Effector memory CD4-positive, alpha-beta T cell (primary cell): ENCODE data around the gene OVOL1.
"Not testable (repeated sequence)": the region's sequence is repeated elsewhere in the genome, so short reads cannot be mapped to it uniquely, and the experiment has no call there.

ENCODE experiments used
- DNase-seq, 3 donors: peaks; one replicate each; pipeline ENCODE4 v3.0.0-alpha.2; 2020
- H3K27ac ChIP-seq: 2 replicates; pipeline ENCODE4 v1.7.0; 2013; ENCODE audit warnings: mild to moderate bottlenecking, low read length, moderate library complexity; ENCODE audit not compliant: insufficient read depth, poor library complexity, severe bottlenecking
- H3K27me3 ChIP-seq: replicated peaks from 2 replicates; pipeline ENCODE4 v1.7.0; 2013; ENCODE audit warnings: mild to moderate bottlenecking, low read length; ENCODE audit not compliant: insufficient read depth, control insufficient read depth, poor library complexity, severe bottlenecking
- H3K36me3 ChIP-seq: 2 replicates; pipeline ENCODE4 v1.7.0; 2013; ENCODE audit warnings: mild to moderate bottlenecking, low read length, moderate library complexity; ENCODE audit not compliant: control insufficient read depth, insufficient read depth
- H3K4me1 ChIP-seq: 2 replicates; pipeline ENCODE4 v1.7.0; 2013; ENCODE audit warnings: low read length, mild to moderate bottlenecking; ENCODE audit not compliant: control insufficient read depth, insufficient read depth, poor library complexity, severe bottlenecking
- H3K4me3 ChIP-seq: 2 replicates; pipeline ENCODE4 v1.7.0; 2013; ENCODE audit warnings: low read length, low read depth, mild to moderate bottlenecking; ENCODE audit not compliant: insufficient read depth, poor library complexity, severe bottlenecking
- H3K9me3 ChIP-seq: 2 replicates; pipeline ENCODE4 v1.7.0; 2013; ENCODE audit warnings: mild to moderate bottlenecking, low read length, moderate library complexity; ENCODE audit not compliant: control insufficient read depth

Gene OVOL1

GRCh38 chr11:65816696-65817095 is 29.8 kb downstream of the OVOL1 start:
- H3K36me3 ChIP-seq, result no peaks in the 10 kb centered on the region
- no peak for DNase-seq
- H3K27me3 ChIP-seq, result no peaks in the 10 kb centered on the region
- H3K4me3 ChIP-seq, result no peak overlapping the region
- peaks cover 3% of the 10 kb centered on the region for H3K4me1 ChIP-seq
- H3K27ac ChIP-seq, result no peak overlapping the region
- H3K9me3 ChIP-seq, result no peaks in the 10 kb centered on the region

- Histone ChIP-seq H3K27ac (peak overlapping the region; percentile 48), H3K36me3 (no peaks in the 10 kb centered on the region), H3K4me3 (peak overlapping the region; percentile 43), H3K27me3 (no peaks in the 10 kb centered on the region), H3K4me1 (peaks cover 3% of the 10 kb centered on the region), H3K9me3 (no peaks in the 10 kb centered on the region)
- DNase-seq, result no peak
These were observed 30.5 kb downstream of the OVOL1 start for GRCh38 chr11:65817312-65817834.

DNA sequence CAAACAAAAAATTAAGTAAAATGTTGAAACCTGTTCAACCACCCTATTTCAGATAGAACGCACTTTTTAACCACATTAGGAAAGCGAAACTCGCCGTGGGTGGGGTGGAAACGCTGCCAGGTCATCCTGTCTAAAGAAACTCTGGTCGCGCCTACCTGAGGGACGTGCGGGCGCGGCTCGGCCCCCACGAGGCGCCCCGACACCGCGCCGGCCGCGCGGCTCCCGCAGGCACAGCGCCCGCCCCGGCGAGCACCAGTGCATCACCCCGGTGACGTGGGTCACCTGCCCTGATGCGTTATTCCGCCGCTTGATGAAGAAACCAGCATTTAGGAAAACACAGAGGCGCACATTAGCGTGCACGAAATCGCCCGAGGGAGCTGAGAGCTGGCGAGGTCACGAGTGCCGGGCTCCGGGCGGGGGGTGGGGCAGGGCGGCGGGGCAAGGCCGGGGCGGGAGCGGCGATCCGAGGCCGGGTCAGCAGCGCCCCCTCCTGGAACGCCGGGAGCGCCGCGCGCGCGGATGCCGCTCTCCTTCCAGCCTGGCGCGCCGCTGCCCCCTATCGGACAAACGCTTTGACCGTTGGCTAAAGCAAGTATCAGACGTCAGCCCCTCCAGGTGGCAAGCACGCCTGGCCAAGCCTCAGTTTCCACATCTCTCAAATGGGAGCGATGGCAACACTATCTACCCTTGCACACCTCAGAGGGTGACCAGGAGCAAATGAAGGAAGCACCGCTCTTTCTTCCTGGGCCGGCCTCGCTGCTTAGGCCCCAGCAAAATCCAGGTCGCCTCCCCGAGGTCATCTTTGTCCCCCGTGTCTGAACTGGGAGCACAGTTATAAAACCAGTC is 31.2 kb downstream of the OVOL1 start:
- Histone ChIP-seq H3K4me3 (peak overlapping the region; percentile 43), H3K27ac (peak overlapping the region; percentile 48), H3K36me3 (no peaks in the 10 kb centered on the region), H3K27me3 (no peaks in the 10 kb centered on the region), H3K4me1 (peaks cover 3% of the 10 kb centered on the region), H3K9me3 (no peaks in the 10 kb centered on the region)
- DNase-seq, result peak; percentile 83 to 91 (median 89)

GRCh38 chr11:65821107-65821506 is 34.2 kb downstream of the OVOL1 start:
- no peaks in the 10 kb centered on the region for H3K36me3 ChIP-seq
- H3K4me1 ChIP-seq, result peaks cover 3% of the 10 kb centered on the region
- H3K4me3 ChIP-seq, result no peak overlapping the region
- DNase-seq, result no peak
- no peak overlapping the region for H3K27ac ChIP-seq
- no peaks in the 10 kb centered on the region for H3K9me3 ChIP-seq
- no peaks in the 10 kb centered on the region for H3K27me3 ChIP-seq

- Histone ChIP-seq H3K4me1 (peaks cover 3% of the 10 kb centered on the region), H3K36me3 (no peaks in the 10 kb centered on the region), H3K4me3 (no peak overlapping the region), H3K9me3 (no peaks in the 10 kb centered on the region), H3K27me3 (no peaks in the 10 kb centered on the region), H3K27ac (no peak overlapping the region)
- no peak for DNase-seq
These were observed 36.1 kb downstream of the OVOL1 start for GRCh38 chr11:65822776-65823528.

DNA sequence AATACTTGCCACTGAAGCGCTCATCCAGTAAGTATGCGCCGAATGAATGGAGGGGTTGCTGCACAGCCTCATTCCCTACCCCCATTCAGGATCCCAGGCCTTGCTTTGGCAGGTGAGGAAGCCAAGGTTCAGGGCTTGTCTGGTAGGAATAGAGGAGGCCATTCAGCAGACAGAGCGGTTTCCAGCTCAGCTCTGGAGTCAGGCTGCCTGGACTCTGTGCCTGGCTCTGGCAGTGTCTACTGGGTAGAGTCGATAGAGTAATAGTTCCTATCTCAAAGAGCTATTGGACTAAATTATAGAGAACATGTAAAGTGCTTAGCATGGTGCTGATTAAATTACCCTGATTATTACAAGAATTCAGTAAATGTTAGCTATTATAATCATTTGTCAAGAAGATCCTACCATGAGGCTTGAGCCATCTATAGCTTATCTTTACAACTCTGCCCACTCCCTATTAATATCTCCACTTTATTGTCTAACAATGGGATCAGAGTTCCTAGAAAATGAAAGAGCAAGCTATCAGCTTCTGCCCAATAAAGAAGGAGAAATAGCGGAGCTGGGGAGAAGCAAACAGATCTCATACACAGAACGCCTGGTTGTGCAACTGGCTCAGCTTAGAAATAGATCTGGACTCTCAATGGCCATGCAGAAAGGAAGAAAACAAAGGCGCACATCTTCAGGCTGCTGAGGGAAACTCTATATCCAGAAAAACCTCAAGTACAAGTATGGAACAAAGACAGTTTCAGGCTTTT is 40.3 kb downstream of the OVOL1 start:
- Histone ChIP-seq H3K27ac (no peak overlapping the region), H3K9me3 (no peaks in the 10 kb centered on the region), H3K36me3 (no peaks in the 10 kb centered on the region), H3K4me1 (no peaks in the 10 kb centered on the region), H3K4me3 (no peak overlapping the region), H3K27me3 (no peaks in the 10 kb centered on the region)
- DNase-seq, result no peak

DNA sequence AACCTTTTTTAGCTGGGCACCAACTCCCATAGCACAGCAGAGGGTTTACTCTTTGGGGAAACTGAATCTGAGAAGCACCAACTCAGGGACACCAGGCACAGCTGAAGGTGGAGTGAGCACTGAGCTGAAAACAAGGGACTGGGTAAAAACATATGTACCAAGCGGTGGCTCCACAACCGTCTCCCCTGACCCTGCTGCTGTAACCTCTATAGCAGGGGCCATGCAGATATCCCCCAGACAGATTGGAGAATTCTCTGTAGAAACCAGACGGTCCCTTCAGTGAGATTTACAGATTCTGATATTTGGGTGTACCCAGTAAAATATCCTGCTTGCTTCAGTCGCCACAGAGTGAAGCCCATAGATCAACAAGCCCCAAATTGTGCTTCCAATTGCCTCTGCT is 42.6 kb downstream of the OVOL1 start:
- H3K4me3 ChIP-seq, result no peak overlapping the region
- H3K36me3 ChIP-seq, result no peaks in the 10 kb centered on the region
- no peaks in the 10 kb centered on the region for H3K27me3 ChIP-seq
- no peak for DNase-seq
- no peaks in the 10 kb centered on the region for H3K9me3 ChIP-seq
- peaks cover 13% of the 10 kb centered on the region for H3K4me1 ChIP-seq
- H3K27ac ChIP-seq, result no peak overlapping the region

- DNase-seq, H3K9me3 ChIP-seq, H3K27me3 ChIP-seq, H3K4me3 ChIP-seq, H3K27ac ChIP-seq, H3K36me3 ChIP-seq: not testable (repeated sequence)
- peaks cover 14% of the 10 kb centered on the region for H3K4me1 ChIP-seq
These were observed 45.4 kb downstream of the OVOL1 start for GRCh38 chr11:65832231-65832630.

- no peaks in the 10 kb centered on the region for H3K36me3 ChIP-seq
- no peaks in the 10 kb centered on the region for H3K27me3 ChIP-seq
- H3K9me3 ChIP-seq, result no peaks in the 10 kb centered on the region
- peak within 1 kb of the TSS; percentile 61 for H3K4me3 ChIP-seq
- DNase-seq, result peak; percentile 82 to 90 (median 89)
- H3K4me1 ChIP-seq, result peaks cover 14% of the 10 kb centered on the region
- H3K27ac ChIP-seq, result peak within 1 kb of the TSS; percentile 63
These were observed 46.6 kb downstream of the OVOL1 start, which contains the start of gene SNX32 for GRCh38 chr11:65833297-65834030. Gene SNX32 (plus strand): TSS chr11:65833963. CDS start chr11:65834066, 103 bp downstream.
